NCI-H2107 (cell line): ENCODE results near the gene KLHL12.

Experiments used
- DNase-seq: peaks from one replicate; lab custom pipeline; 2025; lab: John Stamatoyannopoulos, UW

The KLHL12 gene

GRCh38 chr1:202880961-202881460, 46.0 kb downstream of the KLHL12 start:
- DNase-seq: no peak

GRCh38 chr1:202880062-202880461, 47.0 kb downstream of the KLHL12 start:
- no peak for DNase-seq

GRCh38 chr1:202879128-202879527, 47.9 kb downstream of the KLHL12 start:
- no peak for DNase-seq

- DNase-seq: no peak
These were observed 54.0 kb downstream of the KLHL12 start for GRCh38 chr1:202873026-202873425.

GRCh38 chr1:202871367-202871766, 55.7 kb downstream of the KLHL12 start:
- no peak for DNase-seq

- DNase-seq: no peak
These were observed 64.1 kb downstream of the KLHL12 start for GRCh38 chr1:202862679-202863560.

- peak; percentile 86 for DNase-seq
These were observed 65.5 kb downstream of the KLHL12 start for GRCh38 chr1:202861420-202862132.

GRCh38 chr1:202860744-202861419, 66.2 kb downstream of the KLHL12 start:
- peak; percentile 50 for DNase-seq

- DNase-seq: no peak
These were observed 68.1 kb downstream of the KLHL12 start for GRCh38 chr1:202858789-202859414.

GRCh38 chr1:202858331-202858730, 68.7 kb downstream of the KLHL12 start:
- DNase-seq: no peak

GRCh38 chr1:202857136-202857610, 69.9 kb downstream of the KLHL12 start:
- DNase-seq: no peak

- DNase-seq: no peak
These were observed 71.0 kb downstream of the KLHL12 start for GRCh38 chr1:202856014-202856413.

GRCh38 chr1:202854787-202855186, 72.2 kb downstream of the KLHL12 start:
- DNase-seq: no peak

GRCh38 chr1:202852163-202852904, 74.7 kb downstream of the KLHL12 start:
- no peak for DNase-seq

- no peak for DNase-seq
These were observed 76.3 kb downstream of the KLHL12 start for GRCh38 chr1:202850593-202851362.

GRCh38 chr1:202848191-202848542, 78.9 kb downstream of the KLHL12 start:
- DNase-seq: no peak

GRCh38 chr1:202844935-202845334, 82.1 kb downstream of the KLHL12 start:
- no peak for DNase-seq

GRCh38 chr1:202844259-202844658, 82.8 kb downstream of the KLHL12 start:
- DNase-seq: no peak

- no peak for DNase-seq
These were observed 84.0 kb downstream of the KLHL12 start for GRCh38 chr1:202843081-202843480.
